ENCODE data around the gene SAE1. TPM values are rescaled to one million over a fixed set of nuclear protein-coding genes. Genes with fewer than 3 reads are reported as not detected.

The SAE1 gene
- polyA plus RNA-seq, 3 donors = 28.3 to 54.2 (median 46.5) TPM

GRCh38 chr19:47221890-47222289 lies 91.3 kb downstream of the SAE1 start:
- Histone ChIP-seq H3K36me3 (replicated peaks in 1 of 2; ENCODE audit: control insufficient read depth in 1 of 2, insufficient read depth in 2 of 2, low read length in 2 of 2) (peaks cover 21 to 27% of the 10 kb centered on the region in 2 donors), H3K9ac (ENCODE audit: insufficient read depth, low read length, poor library complexity, severe bottlenecking) (no peak overlapping the region), H3K4me3 (replicated peaks in 1 of 3; ENCODE audit: low read depth in 2 of 3, low read length in 3 of 3) (no peak overlapping the region), H3K79me2 (ENCODE audit: insufficient read depth, low read length) (peaks cover 3% of the 10 kb centered on the region), H3K9me3 (replicated peaks in 1 of 2; ENCODE audit: control insufficient read depth in 1 of 2, insufficient read depth in 1 of 2, low read length in 2 of 2) (no peaks in the 10 kb centered on the region), H3K4me2 (replicated peaks; ENCODE audit: extremely low read depth, low read length, poor library complexity, severe bottlenecking) (no peak overlapping the region), H3K27me3 (ENCODE audit: control insufficient read depth in 2 of 2, insufficient read depth in 2 of 2, low read length in 2 of 2) (no peaks in the 10 kb centered on the region), H3K4me1 (ENCODE audit: control insufficient read depth in 1 of 2, insufficient read depth in 2 of 2, low read length in 2 of 2) (peaks cover 12 to 17% of the 10 kb centered on the region in 2 donors), H2AFZ (ENCODE audit: insufficient read depth, low read depth, low read length, poor library complexity, severe bottlenecking) (no peak overlapping the region), H3K27ac (ENCODE audit: low read depth in 1 of 2, low read length in 2 of 2) (no peak overlapping the region), H4K20me1 (ENCODE audit: insufficient read depth, low read length) (peaks cover 27% of the 10 kb centered on the region)
- Mint-ChIP-seq H3K27me3 (ENCODE audit: low read depth in 3 of 3) (peaks cover 0 to 1% (median 0%) of the 10 kb centered on the region in 3 donors), H3K4me3 (no peak overlapping the region), H3K4me1 (peaks cover 8% of the 10 kb centered on the region), H3K36me3 (peaks cover 27 to 45% of the 10 kb centered on the region in 2 donors), H3K9me3 (peaks cover 0 to 2% (median 0%) of the 10 kb centered on the region in 7 donors), H3K27ac (no peak overlapping the region)
- DNase-seq = no peak
- TF ChIP-seq CTCF (IDR thresholded peaks at IDR 0.05) = no peak
- WGBS (ENCODE audit: insufficient coverage) = 100% methylated on average over 6 of the region's 11 CpGs
- intact Hi-C loops (cut with micrococcal nuclease) = no loop called here

- H3K4me1 ChIP-seq (ENCODE audit: control insufficient read depth in 1 of 2, insufficient read depth in 2 of 2, low read length in 2 of 2) = peaks cover 40 to 50% of the 10 kb centered on the region in 2 donors
- peaks cover 0 to 2% (median 0%) of the 10 kb centered on the region in 3 donors for H3K27me3 Mint-ChIP-seq (ENCODE audit: low read depth in 3 of 3)
- intact Hi-C loops (cut with micrococcal nuclease) = loop anchor here in 1 of 2 donors (2.0 kb wide), 1 partner anchor 15 kb away; no protein-coding TSS in a partner anchor
- H3K9ac ChIP-seq (ENCODE audit: insufficient read depth, low read length, poor library complexity, severe bottlenecking) = peak overlapping the region; percentile 89
- peak overlapping the region; percentile 87 to 88 for H3K4me3 Mint-ChIP-seq
- H3K27me3 ChIP-seq (ENCODE audit: control insufficient read depth in 2 of 2, insufficient read depth in 2 of 2, low read length in 2 of 2) = no peaks in the 10 kb centered on the region
- H3K4me3 ChIP-seq (replicated peaks in 1 of 3; ENCODE audit: low read depth in 2 of 3, low read length in 3 of 3) = peak overlapping the region; percentile 51 to 99 (median 70)
- peak; percentile 71 for TF ChIP-seq CTCF (IDR thresholded peaks at IDR 0.05)
- peaks cover 14% of the 10 kb centered on the region for H3K79me2 ChIP-seq (ENCODE audit: insufficient read depth, low read length)
- DNase-seq = peak; percentile 84 to 91 (median 87)
- peaks cover 20 to 37% of the 10 kb centered on the region in 2 donors for H3K36me3 Mint-ChIP-seq
- 2% methylated on average over 57 of the region's 59 CpGs for WGBS (ENCODE audit: insufficient coverage)
- H3K27ac Mint-ChIP-seq = peak overlapping the region; percentile 62 to 99 (median 97)
- H3K36me3 ChIP-seq (replicated peaks in 1 of 2; ENCODE audit: control insufficient read depth in 1 of 2, insufficient read depth in 2 of 2, low read length in 2 of 2) = peaks cover 20 to 22% of the 10 kb centered on the region in 2 donors
- H2AFZ ChIP-seq (ENCODE audit: insufficient read depth, low read depth, low read length, poor library complexity, severe bottlenecking) = no peak overlapping the region
- peaks cover 12% of the 10 kb centered on the region for H3K4me1 Mint-ChIP-seq
- peaks cover 0 to 2% (median 0%) of the 10 kb centered on the region in 7 donors for H3K9me3 Mint-ChIP-seq
- peaks cover 46% of the 10 kb centered on the region for H4K20me1 ChIP-seq (ENCODE audit: insufficient read depth, low read length)
- peak overlapping the region; percentile 82 for H3K4me2 ChIP-seq (replicated peaks; ENCODE audit: extremely low read depth, low read length, poor library complexity, severe bottlenecking)
- no peaks in the 10 kb centered on the region for H3K9me3 ChIP-seq (replicated peaks in 1 of 2; ENCODE audit: control insufficient read depth in 1 of 2, insufficient read depth in 1 of 2, low read length in 2 of 2)
- H3K27ac ChIP-seq (ENCODE audit: low read depth in 1 of 2, low read length in 2 of 2) = peak overlapping the region; percentile 86 to 96
These were observed 95.3 kb downstream of the SAE1 start for GRCh38 chr19:47225746-47226425.
